PC-3 (cell line): ENCODE measurements around the gene ALDOA. TPM values are rescaled to one million over a fixed set of nuclear protein-coding genes. Genes with fewer than 3 reads are reported as not detected.

Experiments used
- ATAC-seq: fragments of 200-7000 bp; cut with Tn5 transposase; 2 replicates; pipeline ENCODE4 v1.9.1; 2020; ENCODE audit warnings: mild to moderate bottlenecking, moderate library complexity
- BruUV-seq: library from RNA; stranded (reverse); fragments of 400-500 nt; replicated peaks from 2 replicates; lab custom pipeline; 2021; lab: Mats Ljungman, UMichigan
- CTCF ChIA-PET: fragments of 300-600 bp; sonication (Branson Sonifier 250); formaldehyde crosslinking; loops from one replicate; lab custom pipeline; 2022; ENCODE audit warnings: antibody characterized with exemption; lab: Charles Lee
- POLR2A ChIA-PET: fragments of 300-600 bp; sonication (Branson Sonifier 250); formaldehyde crosslinking; loops from one replicate; lab custom pipeline; 2022; ENCODE audit warnings: antibody characterized with exemption; ENCODE audit not compliant: unreplicated experiment; lab: Charles Lee
- DNase-seq: peaks from one replicate; pipeline ENCODE4 v3.0.0-alpha.2; 2015
- H2AFZ ChIP-seq: fragments of 300-600 bp; sonication (generic); 2 replicates; pipeline ENCODE4 v1.6.0; 2016; ENCODE audit warnings: antibody characterized with exemption, low read length
- H3F3A ChIP-seq: fragments of 300-600 bp; sonication (generic); one replicate; pipeline ENCODE4 v1.6.0; 2017; ENCODE audit warnings: antibody characterized with exemption, low read length, control low read depth, mild to moderate bottlenecking; ENCODE audit not compliant: unreplicated experiment
- H3K27ac ChIP-seq: fragments of 300-600 bp; sonication (generic); 2 replicates; pipeline ENCODE4 v1.5.1; 2016; ENCODE audit warnings: mild to moderate bottlenecking, low read length
- H3K27me3 ChIP-seq: fragments of 300-600 bp; sonication (generic); 2 replicates; pipeline ENCODE4 v1.6.1; 2016; ENCODE audit warnings: low read length, mixed read lengths
- H3K36me3 ChIP-seq: fragments of 300-600 bp; sonication (generic); 2 replicates; pipeline ENCODE4 v1.6.1; 2016; ENCODE audit warnings: low read depth, mixed run types, low read length, mixed read lengths
- H3K4me1 ChIP-seq: fragments of 300-600 bp; sonication (generic); 2 replicates; pipeline ENCODE4 v1.5.1; 2016; ENCODE audit warnings: low read length; ENCODE audit not compliant: insufficient read depth
- H3K4me2 ChIP-seq: fragments of 300-600 bp; sonication (generic); 2 replicates; pipeline ENCODE4 v1.6.0; 2016; ENCODE audit warnings: low read length
- H3K4me3 ChIP-seq: fragments of 300-600 bp; sonication (generic); 2 replicates; pipeline ENCODE4 v1.5.1; 2016; ENCODE audit warnings: mild to moderate bottlenecking, low read length, mixed read lengths
- H3K79me2 ChIP-seq: fragments of 300-600 bp; sonication (generic); 2 replicates; pipeline ENCODE4 v1.6.1; 2017; ENCODE audit warnings: low read length, mixed read lengths
- H3K9ac ChIP-seq: fragments of 300-600 bp; sonication (generic); 2 replicates; pipeline ENCODE4 v1.6.0; 2016; ENCODE audit warnings: mild to moderate bottlenecking, low read length
- H3K9me2 ChIP-seq: fragments of 300-600 bp; sonication (generic); replicated peaks from 2 replicates; pipeline ENCODE4 v1.6.1; 2016; ENCODE audit warnings: mixed run types, low read length, mixed read lengths
- H3K9me3 ChIP-seq: fragments of 300-600 bp; sonication (generic); 2 replicates; pipeline ENCODE4 v1.6.1; 2016; ENCODE audit warnings: low read length, mixed read lengths
- H4K20me1 ChIP-seq: fragments of 300-600 bp; sonication (generic); 2 replicates; pipeline ENCODE4 v1.6.1; 2016; ENCODE audit warnings: low read length, mixed read lengths
- EZH2 ChIP-seq: fragments of 300-600 bp; sonication (generic); IDR thresholded peaks from one replicate; pipeline ENCODE4 v1.6.1; 2017; ENCODE audit warnings: antibody characterized with exemption, mild to moderate bottlenecking, low read length; ENCODE audit not compliant: unreplicated experiment
- EZH2phosphoT487 ChIP-seq: fragments of 300-600 bp; sonication (generic); IDR thresholded peaks from 2 replicates; pipeline ENCODE4 v1.6.1; 2018; ENCODE audit warnings: mild to moderate bottlenecking, antibody characterized with exemption, low read length, borderline replicate concordance
- intact Hi-C: fragments of 100-400 bp; cut with micrococcal nuclease; formaldehyde crosslinking; loops from 2 replicates; pipeline ENCODE4 v1.9.0; 2023
- total RNA-seq: library from RNA; depleted of rRNA; stranded (reverse); fragments of >200 nt; gene quantifications from 2 replicates; pipeline ENCODE4 v1.2.3, GENCODE V29; 2014
- TF ChIP-seq, protein P1 (sequence below): fragments of 300-600 bp; sonication (generic); conservative IDR thresholded peaks from 2 replicates; pipeline ENCODE4 v1.5.1; 2017; ENCODE audit warnings: antibody characterized with exemption, low read depth, mild to moderate bottlenecking, low read length

The ALDOA gene
- total RNA-seq, 1 experiment from 2014 or later, result 2,048 TPM

DNA sequence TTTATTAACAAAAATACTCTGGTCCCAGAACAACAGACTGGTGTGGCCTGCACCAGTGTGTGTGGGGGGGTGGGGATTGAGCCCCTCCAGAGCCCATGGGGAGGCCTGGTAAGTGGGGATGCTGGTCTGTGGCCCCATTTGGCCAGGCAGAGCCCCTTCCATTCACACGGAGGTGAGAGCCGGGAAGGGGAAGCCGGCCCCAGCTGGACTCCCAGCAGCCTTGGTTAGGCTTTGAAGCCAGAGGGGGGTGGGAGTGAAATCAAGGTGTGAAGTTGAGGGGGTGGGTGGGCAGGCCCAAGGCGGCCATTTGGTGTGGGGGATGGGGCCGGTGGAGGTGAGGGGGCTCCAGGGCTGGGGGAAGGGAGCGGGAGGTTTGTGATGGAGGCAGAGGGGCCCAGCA, 20.3 kb downstream of the ALDOA start:
- Histone ChIP-seq H3K27me3 (no peaks in the 10 kb centered on the region), H4K20me1 (no peaks in the 10 kb centered on the region), H3K4me2 (no peak overlapping the region), H3K4me1 (peaks cover 15% of the 10 kb centered on the region), H3K9ac (no peak overlapping the region), H3K9me3 (no peaks in the 10 kb centered on the region), H3K79me2 (no peaks in the 10 kb centered on the region), H3K4me3 (no peak overlapping the region), H3K27ac (no peak overlapping the region), H3F3A (peaks cover 8% of the 10 kb centered on the region), H3K36me3 (peaks cover 4% of the 10 kb centered on the region; the same call in 1 of the 2 replicates), H2AFZ (no peak overlapping the region), H3K9me2 (no peaks in the 10 kb centered on the region)
- TF ChIP-seq, protein P1, sequence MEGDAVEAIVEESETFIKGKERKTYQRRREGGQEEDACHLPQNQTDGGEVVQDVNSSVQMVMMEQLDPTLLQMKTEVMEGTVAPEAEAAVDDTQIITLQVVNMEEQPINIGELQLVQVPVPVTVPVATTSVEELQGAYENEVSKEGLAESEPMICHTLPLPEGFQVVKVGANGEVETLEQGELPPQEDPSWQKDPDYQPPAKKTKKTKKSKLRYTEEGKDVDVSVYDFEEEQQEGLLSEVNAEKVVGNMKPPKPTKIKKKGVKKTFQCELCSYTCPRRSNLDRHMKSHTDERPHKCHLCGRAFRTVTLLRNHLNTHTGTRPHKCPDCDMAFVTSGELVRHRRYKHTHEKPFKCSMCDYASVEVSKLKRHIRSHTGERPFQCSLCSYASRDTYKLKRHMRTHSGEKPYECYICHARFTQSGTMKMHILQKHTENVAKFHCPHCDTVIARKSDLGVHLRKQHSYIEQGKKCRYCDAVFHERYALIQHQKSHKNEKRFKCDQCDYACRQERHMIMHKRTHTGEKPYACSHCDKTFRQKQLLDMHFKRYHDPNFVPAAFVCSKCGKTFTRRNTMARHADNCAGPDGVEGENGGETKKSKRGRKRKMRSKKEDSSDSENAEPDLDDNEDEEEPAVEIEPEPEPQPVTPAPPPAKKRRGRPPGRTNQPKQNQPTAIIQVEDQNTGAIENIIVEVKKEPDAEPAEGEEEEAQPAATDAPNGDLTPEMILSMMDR, result no peak
- TF ChIP-seq EZH2phosphoT487 (no peak), EZH2 (no peak)
- intact Hi-C loops, result no loop called here
- CTCF ChIA-PET, result no interaction called here
- POLR2A ChIA-PET, result no interaction called here
- BruUV-seq, result no TSS peak
- ATAC-seq, result no peak
- no peak for DNase-seq

DNA sequence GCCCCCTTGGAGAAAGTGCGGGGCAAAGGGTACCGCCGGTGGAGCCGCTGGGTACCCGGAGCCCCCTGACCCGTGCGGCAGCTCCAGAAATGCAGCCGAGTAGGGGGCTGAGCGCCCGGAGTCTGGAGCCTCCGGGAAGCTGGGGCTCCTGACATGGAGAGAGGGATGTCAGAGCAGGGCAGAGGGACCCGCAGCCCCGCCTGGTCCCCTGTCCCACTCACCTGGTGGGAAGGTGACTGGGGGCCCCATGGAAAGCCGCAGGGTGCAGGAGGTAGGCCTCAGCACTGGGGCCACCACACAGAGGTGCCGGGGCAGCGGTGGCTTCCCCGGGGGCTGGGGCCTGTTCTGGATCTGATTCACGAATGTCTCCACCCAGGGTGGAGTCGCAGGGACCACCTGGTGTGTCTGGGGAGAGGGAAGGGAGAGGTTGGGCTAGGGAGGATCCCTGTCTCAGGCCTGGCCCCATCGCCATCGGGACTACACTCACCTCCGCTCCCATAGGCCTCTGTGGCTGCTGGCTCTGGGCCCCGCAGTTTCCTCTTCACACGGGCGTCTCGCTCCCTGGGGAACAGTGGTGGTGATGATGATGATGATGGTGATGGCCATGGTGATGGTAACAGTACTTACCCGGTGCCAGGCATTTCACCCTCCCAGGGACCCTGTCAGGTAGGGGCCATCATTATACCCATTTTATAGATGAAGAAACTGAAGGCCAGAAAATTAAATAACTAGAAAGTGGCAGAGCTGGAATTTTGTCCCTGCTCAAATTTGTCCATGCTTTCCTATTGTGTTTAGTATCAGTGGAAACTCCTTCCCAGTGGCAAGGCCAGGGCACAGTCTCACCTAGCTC, 21.0 kb downstream of the ALDOA start:
- DNase-seq (no peak), ATAC-seq (no peak)
- H3K27me3 ChIP-seq, result no peaks in the 10 kb centered on the region
- no peak overlapping the region for H2AFZ ChIP-seq
- H3K4me1 ChIP-seq, result peaks cover 22% of the 10 kb centered on the region
- no peak overlapping the region for H3K27ac ChIP-seq
- peaks cover 8% of the 10 kb centered on the region for H3F3A ChIP-seq
- no peaks in the 10 kb centered on the region; the same call in 1 of the 2 replicates for H3K36me3 ChIP-seq
- POLR2A ChIA-PET, result interaction anchor here (0.6 kb wide), 1 partner anchor 572 kb away, joined by 5 read pairs; no protein-coding TSS in a partner anchor
- H3K4me2 ChIP-seq, result no peak overlapping the region
- H4K20me1 ChIP-seq, result no peaks in the 10 kb centered on the region
- no peak overlapping the region for H3K4me3 ChIP-seq
- no peaks in the 10 kb centered on the region for H3K9me2 ChIP-seq
- intact Hi-C loops, result no loop called here
- TF ChIP-seq EZH2phosphoT487 (no peak), EZH2 (no peak)
- TF ChIP-seq, protein P1, result no peak
- H3K9ac ChIP-seq, result no peak overlapping the region
- CTCF ChIA-PET, result no interaction called here
- H3K79me2 ChIP-seq, result no peaks in the 10 kb centered on the region
- no peaks in the 10 kb centered on the region for H3K9me3 ChIP-seq
- BruUV-seq, result no TSS peak
